ENCODE measurements around the gene WDR54. TPM values are rescaled to one million over a fixed set of nuclear protein-coding genes. Genes with fewer than 3 reads are reported as not detected.
"Not testable (repeated sequence)": the region's sequence is repeated elsewhere in the genome, so short reads cannot be mapped to it uniquely, and the experiment has no call there.

WDR54 gene
- total RNA-seq, 1 donor = 98.0 TPM

DNA sequence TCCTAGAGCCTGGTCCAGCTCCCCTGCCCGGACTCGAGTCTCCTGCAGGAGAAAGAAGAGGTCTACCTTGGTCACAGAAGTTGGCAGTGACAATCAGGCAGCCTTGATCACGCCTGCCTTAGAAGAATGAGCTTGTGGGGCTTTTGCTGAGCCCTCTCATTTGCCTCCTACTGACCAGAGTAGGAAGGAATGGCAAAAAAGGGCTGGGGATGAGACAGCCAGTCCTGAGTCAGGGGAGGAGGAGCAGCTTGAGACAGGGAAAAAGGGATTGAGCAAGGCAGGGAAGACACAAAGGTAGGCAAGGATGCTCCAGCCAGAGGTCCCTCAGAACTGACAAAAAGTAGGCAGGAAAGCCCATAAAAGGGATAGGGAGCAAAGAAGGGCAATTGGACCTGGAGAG, 6.0 kb downstream of the WDR54 start:
- no peak for DNase-seq (ENCODE audit: low read depth in 2 of 3, low spot score in 2 of 3)

DNA sequence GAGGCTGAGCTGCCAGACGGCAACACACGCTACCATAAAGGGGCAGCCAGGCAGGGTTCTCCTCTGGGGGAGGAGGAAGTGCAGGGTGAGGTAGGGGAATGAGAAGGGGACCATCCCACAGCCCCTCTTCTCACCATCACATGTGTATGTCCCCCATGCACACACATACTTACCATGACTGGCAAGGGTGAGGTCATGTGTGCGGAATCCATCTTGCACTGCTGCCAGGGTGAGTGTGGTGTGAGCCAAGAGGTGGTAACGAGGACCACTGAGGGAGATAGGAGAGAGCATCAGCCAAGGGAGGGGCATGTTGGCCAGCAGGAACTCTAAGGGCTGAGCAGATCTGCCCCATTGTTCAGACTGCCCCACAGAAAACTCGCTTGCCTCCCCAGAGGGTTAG, 7.1 kb downstream of the WDR54 start:
- DNase-seq (ENCODE audit: low read depth in 2 of 3, low spot score in 2 of 3) = no peak

DNA sequence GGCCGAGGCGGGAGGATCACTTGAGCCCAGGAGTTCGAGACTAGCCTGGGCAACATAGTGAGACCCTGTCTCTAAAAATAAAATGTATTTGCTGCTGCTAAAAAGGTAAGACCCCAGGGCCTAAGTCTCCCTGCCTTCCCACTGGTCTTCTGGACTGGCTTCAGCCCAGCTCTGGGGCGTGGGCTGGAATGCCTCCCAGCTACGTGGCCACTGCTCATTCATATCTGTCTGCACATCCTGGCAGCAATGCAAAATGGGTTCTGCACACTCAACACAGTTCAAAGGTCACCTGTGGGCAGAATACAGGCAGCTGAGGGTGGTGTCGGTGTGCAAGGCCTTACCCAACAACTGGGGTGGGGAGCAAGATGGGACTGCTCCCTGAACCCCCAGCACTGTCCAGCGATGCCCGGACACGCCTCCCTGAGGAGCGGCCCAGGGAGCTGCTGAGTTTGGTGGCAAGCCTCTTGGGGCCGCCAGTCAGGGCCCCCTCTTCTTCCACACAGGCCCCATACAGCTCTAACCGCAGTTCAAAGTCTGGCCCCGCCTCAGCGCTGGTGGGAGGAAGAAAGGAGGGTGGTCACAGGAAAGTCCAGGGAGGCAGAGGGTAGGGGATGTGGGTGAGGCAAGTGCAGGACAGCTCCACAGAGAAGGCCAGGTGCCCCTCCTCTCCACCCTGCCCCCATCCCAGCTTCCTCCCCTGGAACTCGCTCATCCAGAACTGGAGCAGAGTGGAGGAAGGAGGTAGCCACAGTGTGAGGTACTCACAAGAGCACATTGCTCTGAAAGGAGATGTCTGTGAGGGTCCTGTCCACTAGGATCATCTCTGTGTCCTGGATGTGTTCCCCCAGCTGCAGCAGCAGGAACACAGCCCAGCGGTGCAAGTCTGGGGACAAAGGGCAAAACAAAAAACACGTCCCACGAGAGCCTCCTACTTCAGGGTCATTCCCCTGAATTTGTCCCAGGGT, 8.2 kb downstream of the WDR54 start:
- DNase-seq (ENCODE audit: low read depth in 2 of 3, low spot score in 2 of 3) = no peak

DNA sequence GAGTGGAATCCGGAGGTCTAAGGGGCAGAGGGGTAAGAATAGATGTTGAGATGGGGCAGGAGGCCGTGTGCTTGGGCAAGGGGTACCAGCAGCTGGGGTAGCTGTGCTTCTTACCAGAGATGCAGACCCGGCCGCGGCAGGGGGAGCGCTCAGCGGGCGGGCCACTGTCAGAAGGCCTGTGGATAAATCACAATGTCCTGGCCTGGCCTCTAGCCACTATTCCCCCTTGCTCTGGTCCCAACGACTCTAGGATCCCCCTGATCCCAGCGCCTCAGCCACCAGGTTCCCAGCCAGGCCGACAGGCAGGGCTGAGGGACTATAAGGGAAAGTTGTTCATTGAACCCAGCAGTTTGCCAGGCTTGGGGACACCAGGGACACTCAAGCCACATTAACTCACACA, 9.0 kb downstream of the WDR54 start:
- no peak for DNase-seq (ENCODE audit: low read depth in 2 of 3, low spot score in 2 of 3)

DNA sequence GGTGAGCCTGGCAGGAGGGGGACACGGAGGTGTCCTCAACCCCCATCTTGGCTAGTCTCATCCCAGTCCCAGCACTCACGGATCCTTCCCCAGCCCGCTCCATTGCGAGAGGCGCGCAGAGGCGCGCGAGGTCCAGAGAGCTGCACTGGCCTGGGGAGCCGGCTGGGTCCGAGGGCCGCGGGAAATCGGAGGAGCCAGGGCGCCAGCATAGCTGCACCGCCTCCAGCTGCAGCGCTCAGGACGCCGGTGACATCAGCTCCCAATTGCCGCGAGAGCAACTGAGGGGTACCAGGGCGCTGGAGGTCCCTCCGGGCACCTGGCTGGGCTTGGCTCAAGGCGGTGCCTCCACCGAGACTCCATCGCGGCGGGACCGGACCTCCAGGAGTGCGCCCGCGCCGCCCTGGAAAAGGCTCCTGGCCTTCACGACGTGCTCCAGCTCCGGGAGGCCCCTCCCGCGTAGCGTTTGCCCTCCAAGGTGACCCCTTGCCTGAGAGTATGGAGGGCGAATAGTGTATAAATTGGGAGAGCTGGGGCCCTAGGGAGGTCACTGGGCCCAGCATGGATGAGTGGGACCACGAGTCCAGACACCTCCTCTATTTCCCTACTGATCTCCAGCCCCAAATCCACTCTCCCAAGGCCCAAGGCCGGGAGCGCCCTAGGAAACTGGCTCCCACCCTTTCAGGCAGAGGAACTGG, 14.7 kb downstream of the WDR54 start:
- DNase-seq (ENCODE audit: low read depth in 2 of 3, low spot score in 2 of 3) = no peak

DNA sequence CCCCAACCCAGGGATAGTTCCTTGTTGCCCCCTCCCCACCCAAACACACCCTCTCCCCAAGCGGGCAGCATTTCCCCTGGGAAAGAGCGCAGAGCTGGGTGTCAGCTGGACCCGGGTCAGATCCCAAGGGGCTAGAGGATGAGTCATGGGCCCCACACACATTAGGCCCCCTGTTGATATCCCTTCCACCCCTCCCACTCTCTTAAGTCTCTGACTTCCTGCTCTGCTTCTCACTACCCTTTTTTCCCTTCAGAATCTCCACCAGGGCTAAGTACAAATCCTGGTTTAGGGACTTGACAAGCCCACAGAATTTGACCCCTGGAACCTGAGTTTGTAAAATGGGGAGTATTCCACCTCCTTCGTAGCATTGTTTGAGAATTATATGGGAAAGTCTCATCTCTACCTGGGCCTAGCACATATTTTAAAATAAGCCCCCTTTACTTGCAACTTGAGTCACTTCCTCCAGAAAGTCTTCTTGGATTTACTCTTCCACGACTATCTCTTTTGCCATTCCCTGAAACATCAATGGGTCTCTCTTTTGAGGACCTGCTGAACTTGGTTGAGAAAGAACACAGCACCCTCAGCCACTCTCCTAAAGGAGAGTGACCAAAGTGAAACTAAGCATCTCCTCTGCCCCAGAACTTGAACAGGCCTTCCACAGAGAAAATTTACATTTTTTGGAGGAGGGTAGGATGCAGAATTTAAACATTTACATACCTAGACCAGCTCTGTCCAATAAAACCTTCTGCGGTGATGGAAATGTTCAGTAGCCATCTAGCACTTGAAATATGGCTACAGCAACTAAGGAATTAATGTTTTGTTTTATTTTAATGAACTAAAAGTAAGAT, 15.5 kb downstream of the WDR54 start:
- DNase-seq (ENCODE audit: low read depth in 2 of 3, low spot score in 2 of 3) = no peak

DNA sequence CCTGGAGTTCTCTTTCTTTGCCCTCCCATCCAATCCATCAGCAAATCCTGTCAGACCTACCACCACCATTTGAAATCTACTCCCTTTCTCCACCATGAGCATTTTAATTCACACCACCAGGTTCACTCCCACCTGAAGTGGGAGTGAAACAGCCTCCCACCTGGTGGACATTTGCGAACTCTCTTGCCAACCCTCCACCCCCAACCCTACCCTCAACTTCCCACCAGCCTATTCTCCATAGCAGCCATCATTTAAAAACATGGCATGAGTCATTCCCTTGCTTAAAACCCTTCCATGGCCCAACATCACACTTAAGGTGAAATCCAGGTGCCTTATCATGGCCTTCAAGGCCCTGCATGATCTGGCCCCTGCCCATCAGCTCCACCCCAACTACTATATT, 16.7 kb downstream of the WDR54 start:
- no peak for DNase-seq (ENCODE audit: low read depth in 2 of 3, low spot score in 2 of 3)

DNA sequence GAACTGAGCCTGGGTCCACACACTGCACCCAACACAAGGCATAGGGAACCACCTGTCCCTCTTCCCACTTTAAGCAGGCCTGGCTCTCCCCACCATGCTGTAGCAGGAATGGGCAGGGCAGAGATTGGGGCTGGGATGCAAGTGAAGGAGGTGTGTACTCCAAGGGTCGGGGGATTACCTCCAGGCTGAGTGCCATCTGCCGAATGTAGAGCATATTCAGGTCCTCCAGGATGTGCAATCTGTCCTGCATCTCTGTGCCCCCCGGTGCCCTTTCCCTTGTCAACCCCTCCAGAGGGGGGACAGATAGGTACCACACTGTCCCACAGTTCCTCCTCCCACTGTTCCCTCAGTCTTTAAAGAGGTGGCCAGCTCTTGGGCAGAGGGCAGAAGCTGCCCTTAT, 17.8 kb downstream of the WDR54 start:
- no peak for DNase-seq (ENCODE audit: low read depth in 2 of 3, low spot score in 2 of 3)

DNA sequence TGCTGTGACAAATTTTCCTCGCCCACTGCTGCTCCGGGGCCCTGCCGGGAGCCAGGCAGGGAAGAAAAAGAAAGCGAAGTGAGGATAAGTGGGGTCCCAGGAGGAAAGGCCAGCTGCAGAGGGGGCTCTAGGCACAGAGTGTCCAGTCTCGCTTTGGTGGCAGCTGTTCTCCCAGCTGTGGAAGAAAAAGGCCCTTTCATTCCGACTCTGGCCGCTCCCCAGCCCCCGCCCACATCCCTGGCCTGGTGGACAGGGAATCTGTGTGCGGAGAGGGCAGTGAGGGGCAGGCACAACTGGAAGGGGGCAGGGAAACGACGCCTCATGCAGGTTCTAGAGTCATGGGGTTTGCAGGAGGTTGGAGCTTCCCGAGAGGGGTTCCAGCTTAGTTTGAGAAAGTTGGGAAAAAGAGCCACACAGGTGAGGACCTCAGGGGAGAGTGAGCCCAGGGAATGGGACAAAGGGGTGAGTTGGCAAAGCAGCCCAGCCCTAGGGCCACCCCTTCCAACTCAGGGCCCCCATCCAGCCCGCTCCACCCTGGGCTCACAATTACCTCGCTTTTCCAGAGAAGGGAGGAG, 18.4 kb downstream of the WDR54 start:
- DNase-seq (ENCODE audit: low read depth in 2 of 3, low spot score in 2 of 3) = no peak

DNA sequence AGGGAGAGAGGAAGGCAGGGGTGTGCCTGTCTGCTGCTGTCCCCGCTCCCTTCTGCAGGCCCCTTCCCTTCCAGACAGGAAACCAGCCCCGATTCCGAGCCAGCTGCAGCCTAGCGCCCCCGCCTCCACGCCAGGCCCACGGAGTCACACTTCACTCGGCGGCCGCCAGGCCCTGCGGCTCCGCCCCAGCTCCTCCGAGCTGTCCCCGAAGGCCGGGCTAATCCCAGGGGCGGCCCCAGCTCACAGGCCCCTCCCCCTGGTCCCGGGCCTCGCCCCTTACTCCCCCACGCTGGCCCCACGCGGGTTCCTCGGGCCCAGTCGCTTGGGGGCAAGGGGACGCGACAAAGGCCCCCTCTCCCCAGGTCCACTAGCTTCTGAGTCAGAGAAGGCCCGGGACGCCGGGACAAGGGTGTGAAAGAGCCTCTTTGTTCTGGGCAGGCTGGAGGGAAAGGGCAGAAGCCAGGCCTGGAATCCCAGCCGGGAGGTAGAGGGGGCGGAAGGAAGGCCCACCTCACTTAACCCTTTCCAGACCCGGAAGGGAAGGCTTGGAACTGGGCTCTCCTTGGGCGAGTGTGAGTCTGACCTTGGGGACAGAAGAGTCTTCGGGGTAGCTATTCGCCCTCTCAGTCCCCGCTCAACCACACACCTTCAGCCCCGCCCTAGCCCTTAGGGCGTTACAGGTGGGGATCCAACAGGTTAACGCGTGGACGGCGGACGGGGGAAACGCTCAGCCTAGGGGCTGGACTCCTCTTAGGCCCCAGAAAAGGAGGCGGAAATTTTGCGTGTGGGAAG, 19.0 kb downstream of the WDR54 start:
- peak in 2 of 3 donors; percentile 77 to 82 for DNase-seq (ENCODE audit: low read depth in 2 of 3, low spot score in 2 of 3)

DNA sequence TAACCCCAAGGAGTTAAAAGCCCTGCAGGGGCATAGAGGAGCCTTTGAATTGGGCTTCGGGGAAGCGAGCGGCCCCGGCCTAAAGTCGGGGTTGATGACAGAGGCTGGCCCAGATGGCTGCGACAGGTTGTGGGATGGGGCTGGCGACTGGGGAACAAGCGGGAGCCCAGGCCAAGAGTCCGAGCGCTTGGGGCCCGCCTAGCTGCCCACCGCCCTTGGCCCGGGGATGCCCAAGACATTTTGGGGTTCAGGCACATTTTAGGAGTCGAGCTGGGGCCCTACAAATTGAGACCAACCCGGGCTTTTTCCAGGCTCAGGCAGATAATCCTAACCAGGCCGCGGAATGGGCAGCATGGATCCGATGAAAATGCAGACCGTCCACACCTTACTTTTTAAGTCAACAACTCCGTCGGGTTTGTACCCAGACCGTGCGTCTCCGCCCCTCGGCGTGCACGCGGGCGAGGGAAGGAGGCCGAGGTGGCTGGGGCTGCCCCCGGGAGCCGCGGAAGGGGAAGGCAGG, 19.7 kb downstream of the WDR54 start:
- no peak for DNase-seq (ENCODE audit: low read depth in 2 of 3, low spot score in 2 of 3)

DNA sequence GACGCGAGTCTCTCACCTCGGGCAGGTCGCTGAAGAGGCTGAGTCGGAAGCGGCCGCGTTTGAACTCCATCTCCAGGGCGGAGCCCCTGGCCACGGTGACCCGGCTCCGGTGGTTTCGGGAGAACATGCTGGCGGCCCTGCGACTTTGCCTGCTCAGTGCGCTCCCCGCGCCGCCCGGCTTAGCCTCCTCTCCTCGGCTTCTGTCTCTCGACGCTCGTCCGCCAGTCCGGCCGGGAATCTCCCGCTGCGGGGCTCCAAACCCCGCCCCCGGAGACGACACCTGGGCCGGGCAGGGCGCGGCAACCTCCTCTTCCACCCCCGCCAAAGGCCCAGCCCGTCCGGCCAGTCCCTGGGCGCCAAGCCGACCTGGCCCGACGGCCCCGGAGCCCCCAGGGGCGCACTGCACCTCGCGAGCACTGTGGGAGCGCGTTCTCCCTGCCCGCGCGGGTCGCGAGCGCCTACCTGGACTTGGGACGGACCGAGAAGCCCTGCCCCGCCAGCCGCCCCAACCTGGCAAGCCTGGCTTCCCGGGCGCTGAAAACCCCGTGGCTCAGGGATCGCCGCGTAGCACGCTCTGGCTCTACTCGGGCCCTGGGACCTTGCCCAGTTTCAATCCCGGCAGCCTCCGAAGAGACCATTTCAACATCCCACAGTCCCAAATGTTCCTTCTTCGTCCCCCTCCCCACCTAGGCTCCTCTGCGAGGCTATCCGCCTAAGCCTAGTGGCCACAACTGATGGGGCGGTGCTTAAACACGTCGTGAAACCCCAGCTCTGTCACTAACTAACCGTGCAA, 20.4 kb downstream of the WDR54 start, which contains the start of gene RTKN:
Gene RTKN (minus strand): TSS at position 248 of the 793 bp plus-strand sequence. CDS start 121 bp downstream, at position 127.
- DNase-seq (ENCODE audit: low read depth in 2 of 3, low spot score in 2 of 3) = no peak

DNA sequence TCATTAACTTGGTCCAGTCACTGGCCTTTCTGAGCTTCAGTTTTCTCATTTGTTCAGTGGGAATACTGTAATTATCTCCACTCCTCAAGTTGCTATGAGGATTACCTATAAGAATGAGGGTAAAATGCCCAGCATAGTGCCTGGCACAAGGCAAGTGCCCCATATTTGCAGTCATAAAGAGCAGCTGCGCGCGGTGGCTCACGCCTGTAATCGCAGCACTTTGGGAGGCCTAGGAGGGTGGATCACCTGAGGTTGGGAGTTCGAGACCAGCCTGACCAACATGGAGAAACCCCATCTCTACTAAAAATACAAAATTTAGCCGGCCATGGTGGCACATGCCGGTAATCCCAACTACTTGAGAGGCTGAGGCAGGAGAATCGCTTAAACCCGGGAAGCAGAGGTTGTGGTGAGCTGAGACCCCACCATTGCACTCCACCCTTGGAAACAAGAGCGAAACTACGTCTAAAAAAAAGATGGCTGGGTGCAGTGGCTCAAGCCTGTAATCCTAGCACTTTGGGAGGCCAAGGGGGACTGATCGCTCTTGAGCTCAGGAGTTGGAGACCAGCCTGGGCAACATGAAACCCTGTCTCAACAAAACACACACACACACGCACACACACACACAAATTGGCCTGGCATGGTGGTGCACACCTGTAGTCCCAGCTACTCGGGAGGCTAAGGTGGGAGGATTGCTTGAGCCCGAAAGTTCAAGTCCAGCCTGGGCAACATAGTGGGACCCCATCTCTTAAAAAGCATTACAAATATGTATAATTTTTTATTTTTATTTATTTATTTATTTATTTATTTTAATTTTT, 21.2 kb downstream of the WDR54 start:
- DNase-seq (ENCODE audit: low read depth in 2 of 3, low spot score in 2 of 3) = not testable (repeated sequence)

DNA sequence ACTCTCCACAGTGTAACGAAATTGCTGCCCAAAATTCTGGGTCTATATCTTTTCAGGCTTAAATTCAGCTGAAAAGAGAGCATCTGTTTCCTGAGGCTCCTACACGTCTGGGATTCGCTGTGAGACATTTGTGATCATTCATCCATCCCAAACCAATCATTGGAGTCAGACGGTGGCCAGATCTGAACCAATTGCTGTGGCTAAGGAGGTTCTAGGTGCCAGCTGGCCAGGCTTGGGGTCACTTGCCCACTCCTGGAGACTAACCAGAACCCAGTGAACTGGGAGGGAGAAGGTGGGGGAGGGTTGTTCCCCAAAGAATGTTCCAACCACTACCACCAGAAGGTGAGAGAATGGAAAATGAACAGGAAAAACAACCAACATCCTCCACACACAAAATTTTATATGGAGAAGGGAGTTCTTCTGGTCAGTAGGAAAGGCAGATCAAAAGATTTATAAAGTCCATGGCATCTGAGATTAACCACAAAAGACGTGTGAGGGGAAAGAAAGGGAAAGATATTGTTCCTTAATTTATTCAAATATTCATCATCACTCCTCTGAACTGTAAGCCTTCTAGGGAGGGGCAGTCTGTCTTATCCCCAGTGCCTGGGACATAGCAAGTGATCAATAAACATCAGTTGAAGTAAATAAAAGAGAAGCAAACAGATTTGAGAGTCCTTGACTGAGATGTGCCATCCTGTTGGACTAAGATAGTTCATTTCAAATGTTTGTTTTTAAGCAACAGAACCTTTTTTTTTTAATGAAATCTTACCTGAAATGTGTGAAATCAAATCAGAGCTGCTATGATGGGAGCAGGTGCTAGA, 23.2 kb downstream of the WDR54 start:
- no peak for DNase-seq (ENCODE audit: low read depth in 2 of 3, low spot score in 2 of 3)

DNA sequence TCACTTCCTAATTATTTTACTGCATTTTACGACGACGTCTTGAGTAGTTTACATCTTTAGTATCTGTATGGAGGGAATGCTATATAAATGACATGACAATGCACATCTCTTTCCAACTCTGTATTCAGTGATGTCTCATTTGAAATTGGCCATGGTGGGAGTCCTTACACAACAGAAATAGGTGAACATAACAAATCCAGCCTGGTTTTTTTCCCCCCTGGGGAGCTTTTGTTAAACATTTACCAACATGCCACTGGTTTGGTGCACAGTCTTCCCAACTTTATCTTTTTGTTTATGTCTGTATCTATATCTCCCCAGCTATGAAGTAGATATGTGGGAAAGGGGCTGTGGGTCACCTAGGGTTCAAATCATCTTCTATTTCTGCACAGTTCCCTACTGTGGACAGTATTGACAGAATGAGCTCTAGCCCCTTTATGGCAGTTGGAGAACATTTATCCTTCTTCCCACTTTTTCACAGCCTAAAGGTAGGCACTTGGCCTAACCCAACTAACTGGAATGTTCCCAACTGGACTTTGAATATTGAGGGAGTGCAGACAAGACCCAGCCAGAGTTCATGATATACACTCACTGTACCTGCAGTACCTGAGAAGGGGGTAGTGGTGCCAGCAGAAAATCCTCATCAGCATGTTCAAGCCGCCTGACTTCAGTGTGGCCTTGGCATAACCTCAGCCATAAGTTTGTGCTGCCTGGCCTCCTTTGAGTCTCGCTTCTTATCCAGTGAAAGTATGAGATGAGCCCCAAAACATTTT, 25.9 kb downstream of the WDR54 start:
- DNase-seq (ENCODE audit: low read depth in 2 of 3, low spot score in 2 of 3) = no peak

DNA sequence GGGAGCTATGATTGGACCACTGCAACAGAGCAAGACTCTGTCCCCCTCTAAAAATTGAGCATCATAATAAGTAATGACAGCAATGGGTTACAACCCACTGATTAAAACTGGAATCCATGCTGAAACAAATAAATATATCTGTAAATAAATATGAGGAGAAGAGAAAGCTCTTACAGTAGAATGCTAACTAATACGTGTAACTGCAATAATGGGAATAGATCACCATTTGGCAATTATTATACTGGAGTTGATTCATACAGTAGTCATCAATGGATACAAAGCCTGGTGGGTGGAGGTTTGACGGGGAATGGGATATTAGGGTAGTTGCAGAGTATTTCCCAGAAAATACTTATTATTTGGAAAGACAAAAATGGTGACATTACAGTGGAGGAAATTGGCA, 27.2 kb downstream of the WDR54 start:
- DNase-seq (ENCODE audit: low read depth in 2 of 3, low spot score in 2 of 3) = no peak
